Hepatocyte (in vitro differentiated cells): ENCODE data around the gene DPH2. TPM values are rescaled to one million over a fixed set of nuclear protein-coding genes. Genes with fewer than 3 reads are reported as not detected.

Source experiments
- DNase-seq: peaks from one replicate; pipeline ENCODE4 v3.0.0-alpha.2; 2016; ENCODE audit warnings: low spot score
- H2AFZ ChIP-seq: fragments of 200-600 bp; sonication (generic); 2 replicates; pipeline ENCODE4 v1.6.0; 2016; ENCODE audit warnings: antibody characterized with exemption, mild to moderate bottlenecking
- H3K27ac ChIP-seq: fragments of 200-600 bp; sonication (generic); 2 replicates; pipeline ENCODE4 v1.5.1; 2016; ENCODE audit warnings: mild to moderate bottlenecking
- H3K27me3 ChIP-seq: fragments of 200-600 bp; sonication (generic); 2 replicates; pipeline ENCODE4 v1.6.1; 2016
- H3K36me3 ChIP-seq: fragments of 200-600 bp; sonication (generic); replicated peaks from 2 replicates; pipeline ENCODE4 v1.5.1; 2016; ENCODE audit warnings: low read depth; ENCODE audit not compliant: insufficient read depth
- H3K4me1 ChIP-seq: fragments of 200-600 bp; sonication (generic); 2 replicates; pipeline ENCODE4 v1.5.1; 2016; ENCODE audit warnings: mild to moderate bottlenecking, moderate library complexity; ENCODE audit not compliant: insufficient read depth
- H3K4me2 ChIP-seq: fragments of 200-600 bp; sonication (generic); 2 replicates; pipeline ENCODE4 v1.6.0; 2016
- H3K4me3 ChIP-seq: fragments of 200-600 bp; sonication (generic); 2 replicates; pipeline ENCODE4 v1.5.1; 2016; ENCODE audit warnings: mild to moderate bottlenecking
- H3K79me2 ChIP-seq: fragments of 200-600 bp; sonication (generic); 2 replicates; pipeline ENCODE4 v1.6.0; 2017; ENCODE audit warnings: mild to moderate bottlenecking
- H3K9me2 ChIP-seq: fragments of 200-600 bp; sonication (generic); replicated peaks from 2 replicates; pipeline ENCODE4 v1.6.0; 2017; ENCODE audit warnings: mild to moderate bottlenecking; ENCODE audit not compliant: insufficient read depth
- H3K9me3 ChIP-seq: fragments of 200-600 bp; sonication (generic); 2 replicates; pipeline ENCODE4 v1.5.1; 2016; ENCODE audit warnings: low read depth, mild to moderate bottlenecking
- H4K20me1 ChIP-seq: fragments of 200-600 bp; sonication (generic); 2 replicates; pipeline ENCODE4 v1.6.0; 2016; ENCODE audit warnings: mild to moderate bottlenecking; ENCODE audit not compliant: insufficient read depth, poor library complexity, severe bottlenecking
- CTCF ChIP-seq: fragments of 200-600 bp; sonication (generic); IDR thresholded peaks from 2 replicates; pipeline ENCODE4 v1.5.1; 2016; ENCODE audit warnings: antibody characterized with exemption, mild to moderate bottlenecking; ENCODE audit not compliant: poor library complexity
- EZH2 ChIP-seq: fragments of 200-600 bp; sonication (generic); IDR thresholded peaks from 2 replicates; pipeline ENCODE4 v1.6.1; 2016; ENCODE audit warnings: antibody characterized with exemption, mild to moderate bottlenecking, borderline replicate concordance
- EZH2phosphoT487 ChIP-seq: fragments of 200-600 bp; sonication (generic); IDR thresholded peaks from one replicate; pipeline ENCODE4 v1.6.1; 2018; ENCODE audit warnings: antibody characterized with exemption, mild to moderate bottlenecking, low read depth, moderate library complexity; ENCODE audit not compliant: unreplicated experiment, severe bottlenecking
- WGBS: methylation state at CpG from one replicate; pipeline ENCODE4 v1.1.6; 2016; ENCODE audit warnings: low lambda C conversion rate; ENCODE audit errors: missing lambda C conversion rate; 5-methylcytosine and 5-hydroxymethylcytosine counted together
- polyA plus RNA-seq: library from polyadenylated mRNA; unstranded; fragments of >200 nt; fragmentation: Nextera tagmentation; extraction: Ambion mirVana; gene quantifications from 2 replicates; pipeline ENCODE4 v1.2.1, GENCODE V29; 2016
- total RNA-seq: library from RNA; depleted of rRNA; stranded (reverse); fragments of >200 nt; gene quantifications from 2 replicates; pipeline ENCODE4 v1.2.3, GENCODE V29; 2014

The DPH2 gene
- total and polyA plus RNA-seq, 2 experiments from 2014 or later = 18.6 to 21.5 TPM

- Histone ChIP-seq H3K27ac (no peak overlapping the region), H3K4me2 (no peak overlapping the region), H3K27me3 (no peaks in the 10 kb centered on the region), H3K4me1 (no peaks in the 10 kb centered on the region), H2AFZ (no peak overlapping the region), H3K79me2 (no peaks in the 10 kb centered on the region), H3K9me3 (no peaks in the 10 kb centered on the region), H3K9me2 (no peaks in the 10 kb centered on the region), H3K4me3 (no peak overlapping the region), H4K20me1 (no peaks in the 10 kb centered on the region), H3K36me3 (no peaks in the 10 kb centered on the region)
- 94% methylated on average over 8 of the region's 8 CpGs for WGBS
- no peak for DNase-seq
- TF ChIP-seq EZH2 (no peak), CTCF (no peak), EZH2phosphoT487 (no peak)
These were observed 9.0 kb upstream of the DPH2 start for GRCh38 chr1:43960798-43961197.

- Histone ChIP-seq H3K9me3 (no peaks in the 10 kb centered on the region), H4K20me1 (no peaks in the 10 kb centered on the region), H3K79me2 (no peaks in the 10 kb centered on the region), H3K27me3 (no peaks in the 10 kb centered on the region), H3K9me2 (no peaks in the 10 kb centered on the region), H3K4me1 (no peaks in the 10 kb centered on the region), H3K36me3 (no peaks in the 10 kb centered on the region), H2AFZ (no peak overlapping the region), H3K4me3 (no peak overlapping the region), H3K4me2 (no peak overlapping the region), H3K27ac (no peak overlapping the region)
- TF ChIP-seq EZH2phosphoT487 = no peak
- no peak for DNase-seq
- WGBS = 100% methylated on average over 3 of the region's 3 CpGs
These were observed 8.1 kb upstream of the DPH2 start for GRCh38 chr1:43961692-43962091.

GRCh38 chr1:43962324-43962723, 7.5 kb upstream of the DPH2 start:
- Histone ChIP-seq H3K9me2 (no peaks in the 10 kb centered on the region), H3K4me1 (no peaks in the 10 kb centered on the region), H3K4me2 (no peak overlapping the region), H3K4me3 (no peak overlapping the region), H2AFZ (no peak overlapping the region), H3K36me3 (no peaks in the 10 kb centered on the region), H3K27ac (no peak overlapping the region), H3K9me3 (no peaks in the 10 kb centered on the region), H3K27me3 (no peaks in the 10 kb centered on the region), H4K20me1 (no peaks in the 10 kb centered on the region), H3K79me2 (no peaks in the 10 kb centered on the region)
- no peak for DNase-seq
- TF ChIP-seq EZH2 = no peak
- no peak for TF ChIP-seq CTCF
- TF ChIP-seq EZH2phosphoT487 = no peak
- 96% methylated on average over 2 of the region's 2 CpGs for WGBS

- Histone ChIP-seq H4K20me1 (no peaks in the 10 kb centered on the region), H3K36me3 (no peaks in the 10 kb centered on the region), H3K27ac (no peak overlapping the region), H3K9me3 (no peaks in the 10 kb centered on the region), H3K27me3 (no peaks in the 10 kb centered on the region), H3K9me2 (no peaks in the 10 kb centered on the region), H3K4me1 (no peaks in the 10 kb centered on the region), H3K4me2 (no peak overlapping the region), H3K4me3 (no peak overlapping the region), H2AFZ (no peak overlapping the region), H3K79me2 (no peaks in the 10 kb centered on the region)
- 95% methylated on average over 3 of the region's 3 CpGs for WGBS
- TF ChIP-seq EZH2 (no peak), CTCF (no peak), EZH2phosphoT487 (no peak)
- no peak for DNase-seq
These were observed 6.8 kb upstream of the DPH2 start for GRCh38 chr1:43963006-43963405.
